Embryonic facial prominence (tissue), 1 donor: ENCODE results near the gene KRT8.
"Not testable (repeated sequence)": the region's sequence is repeated elsewhere in the genome, so short reads cannot be mapped to it uniquely, and the experiment has no call there.

ENCODE experiments used
- DNase-seq: peaks from one replicate; pipeline ENCODE4 v3.0.0-alpha.2; 2016; ENCODE audit errors: extremely low spot score

The KRT8 gene

DNA sequence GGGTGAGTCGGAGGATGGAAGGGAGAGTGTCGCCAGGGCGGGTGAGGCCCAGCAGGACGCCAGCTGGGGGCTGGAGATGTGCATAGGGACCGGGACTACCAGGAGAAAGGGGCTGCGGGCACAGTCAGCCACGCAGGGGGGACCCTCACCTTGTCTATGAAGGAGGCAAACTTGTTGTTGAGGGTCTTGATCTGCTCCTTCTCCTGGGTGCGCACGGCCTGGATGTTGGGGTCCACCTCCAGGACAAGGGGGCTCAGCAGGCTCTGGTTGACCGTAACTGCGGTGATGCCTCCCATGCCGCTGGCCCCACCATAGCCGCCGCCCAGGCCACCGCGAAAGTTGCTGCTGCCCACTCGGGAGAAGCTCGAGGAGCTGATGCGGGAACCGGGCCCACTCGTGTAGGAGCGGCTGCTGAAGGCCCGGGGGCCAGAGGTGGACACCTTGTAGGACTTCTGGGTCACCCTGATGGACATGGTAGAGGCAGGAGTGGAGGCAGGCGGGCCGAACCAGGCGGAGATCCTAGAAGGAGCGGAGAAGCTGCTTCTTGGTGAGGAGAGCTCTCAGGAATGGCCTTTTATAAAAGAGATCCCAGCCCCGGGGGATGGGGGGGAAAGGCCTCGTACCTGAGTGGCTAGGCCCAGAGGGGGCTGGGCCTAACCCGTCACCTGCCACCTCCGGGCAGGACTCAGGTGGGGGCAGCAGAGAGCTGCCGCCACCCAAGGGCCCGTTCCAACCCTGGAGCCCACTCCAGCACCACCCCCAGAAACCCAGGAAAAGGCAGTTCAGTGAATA is at the start of gene KRT8:
KRT8 (minus strand) TSS at position 568 of the 792 bp plus-strand sequence; CDS start at position 473, 95 bp downstream.
- not testable (repeated sequence) for DNase-seq

GRCh38 chr12:52953181-52953841 is 48.4 kb upstream of the KRT8 start:
- DNase-seq = no peak

- no peak for DNase-seq
These were observed 47.4 kb upstream of the KRT8 start for GRCh38 chr12:52952076-52952801.

DNA sequence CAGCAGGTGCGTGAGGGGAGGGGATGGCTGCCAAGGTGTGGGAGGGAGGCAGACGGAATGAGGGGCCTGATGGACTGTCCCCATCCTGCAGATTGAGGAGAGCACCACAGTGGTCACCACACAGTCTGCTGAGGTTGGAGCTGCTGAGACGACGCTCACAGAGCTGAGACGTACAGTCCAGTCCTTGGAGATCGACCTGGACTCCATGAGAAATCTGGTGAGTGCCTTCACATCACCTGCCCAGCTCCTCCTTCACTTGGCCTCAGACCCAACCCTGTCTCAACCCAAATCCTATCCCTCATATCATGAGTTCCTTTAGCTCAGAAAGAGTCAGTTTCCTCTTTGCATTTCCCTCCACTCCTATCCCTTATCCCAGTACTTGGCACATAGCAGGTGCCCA is 46.8 kb upstream of the KRT8 start:
- DNase-seq = no peak

DNA sequence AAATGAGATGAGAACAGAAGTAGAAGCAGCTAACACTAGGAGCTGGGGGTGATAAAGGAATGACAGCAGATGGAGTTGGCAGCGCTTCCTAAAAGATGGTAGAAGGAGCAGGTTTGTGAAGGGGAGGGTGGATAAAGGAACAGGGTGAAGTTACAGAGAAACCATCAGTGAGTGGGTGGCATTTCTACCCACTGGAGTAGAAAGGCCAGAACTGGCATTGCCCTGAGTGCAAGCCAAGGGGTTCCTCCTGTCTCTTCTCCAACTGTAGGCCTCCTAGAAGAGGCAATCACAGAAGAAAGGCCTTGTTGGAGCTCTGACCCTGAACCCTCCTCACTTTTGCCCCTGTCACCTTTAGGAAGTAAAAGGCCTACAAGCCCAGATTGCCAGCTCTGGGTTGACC is 46.2 kb upstream of the KRT8 start:
- DNase-seq = no peak

GRCh38 chr12:52950553-52950952 is 45.7 kb upstream of the KRT8 start:
- no peak for DNase-seq

- DNase-seq = no peak
These were observed 44.8 kb upstream of the KRT8 start for GRCh38 chr12:52949413-52950331.

GRCh38 chr12:52947738-52948423 is 43.0 kb upstream of the KRT8 start:
- no peak for DNase-seq

DNA sequence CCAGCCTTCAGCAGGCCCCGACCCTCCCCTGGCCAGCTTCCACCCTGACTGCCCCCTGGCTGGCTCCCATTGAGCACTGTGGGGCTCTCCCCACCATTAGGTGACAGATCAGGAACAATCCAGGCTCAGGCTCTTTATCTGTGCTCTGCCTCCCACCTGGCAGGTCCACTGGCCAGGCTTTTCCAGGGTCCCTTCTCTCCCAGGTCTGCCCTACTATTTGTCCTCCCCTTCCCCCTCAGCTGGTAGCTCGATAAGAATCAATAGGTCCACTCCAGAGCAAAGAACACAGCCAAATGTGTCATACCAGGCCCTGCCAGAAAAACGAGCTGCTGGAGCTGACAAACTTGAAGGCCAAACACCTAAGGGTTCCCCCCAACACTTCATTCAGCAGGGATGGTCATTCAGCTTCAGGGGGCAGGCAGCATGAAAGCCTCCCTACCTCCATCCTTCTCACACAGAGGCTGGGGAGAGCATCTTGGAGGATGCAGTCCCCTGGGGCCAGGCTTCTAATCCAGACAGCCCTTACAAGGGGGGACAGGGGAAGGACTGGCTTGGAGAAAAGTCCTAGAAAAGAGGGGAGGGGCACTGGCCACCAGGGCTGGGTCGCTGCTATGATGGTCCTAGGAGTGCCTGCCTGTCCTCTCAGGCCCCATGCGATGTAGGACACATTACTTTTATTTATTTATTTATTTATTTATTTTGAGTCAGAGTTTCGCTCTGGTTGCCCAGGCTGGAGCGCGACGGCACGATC is 42.1 kb upstream of the KRT8 start:
- DNase-seq = no peak

- no peak for DNase-seq
These were observed 41.5 kb upstream of the KRT8 start for GRCh38 chr12:52946334-52946733.

- DNase-seq = no peak
These were observed 40.7 kb upstream of the KRT8 start for GRCh38 chr12:52945389-52946232.

GRCh38 chr12:52944683-52945388 is 40.0 kb upstream of the KRT8 start:
- DNase-seq = no peak

- no peak for DNase-seq
These were observed 38.0 kb upstream of the KRT8 start for GRCh38 chr12:52942901-52943181.

DNA sequence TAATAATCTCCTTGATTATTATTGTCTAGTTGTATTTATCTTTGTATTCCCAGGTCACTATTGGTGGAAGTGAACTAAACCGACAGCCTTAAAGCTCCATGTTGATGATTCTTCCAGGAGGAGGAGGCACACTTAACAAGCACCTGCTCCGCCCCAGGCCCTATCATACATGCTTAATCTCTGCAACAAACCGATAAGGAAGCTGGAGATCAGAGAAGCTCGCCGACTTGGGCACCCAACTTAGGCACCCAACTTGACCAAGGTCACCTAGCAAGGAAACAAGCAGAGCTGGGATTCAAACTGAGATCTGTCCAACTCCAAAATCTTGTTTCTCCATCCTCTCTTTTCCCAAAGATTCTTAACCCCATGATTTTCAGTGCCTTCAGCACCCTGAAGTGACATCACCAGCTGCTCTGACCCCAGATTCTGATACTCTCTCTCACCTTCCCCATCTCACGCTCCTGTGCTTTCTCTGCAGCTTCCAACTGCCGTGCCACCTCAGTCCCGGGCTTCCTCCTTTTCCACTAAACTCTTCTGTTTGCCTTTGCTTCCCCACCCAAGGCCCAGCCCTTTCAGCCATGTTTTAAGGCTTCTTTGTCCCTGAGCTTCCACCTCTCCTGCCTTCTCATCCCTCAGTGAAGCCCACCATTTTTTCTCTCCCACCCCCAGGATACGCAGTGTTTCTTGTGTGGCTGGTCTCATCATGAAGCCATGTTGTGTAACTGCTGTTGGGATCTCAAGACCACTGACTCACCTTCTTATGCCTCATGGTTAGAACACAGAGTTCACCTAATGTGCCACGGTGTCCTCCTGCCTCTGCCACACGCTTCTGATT is 37.4 kb upstream of the KRT8 start:
- DNase-seq = no peak

- no peak for DNase-seq
These were observed 24.7 kb upstream of the KRT8 start for GRCh38 chr12:52929538-52929937.

- DNase-seq = no peak
These were observed 23.1 kb upstream of the KRT8 start for GRCh38 chr12:52927964-52928363.

- no peak for DNase-seq
These were observed 21.8 kb upstream of the KRT8 start for GRCh38 chr12:52926596-52927234.
